Measurements from ENCODE around the gene FAM222B.
A peak's percentile ranks its signal among the peaks of the same experiment; 100 is the strongest.
"Not testable (repeated sequence)": the region's sequence is repeated elsewhere in the genome, so short reads cannot be mapped to it uniquely, and the experiment has no call there.

Gene FAM222B

GRCh38 chr17:28726627-28727491 lies 115.7 kb downstream of the FAM222B start:
- DNase-seq (ENCODE audit: low spot score): peak; percentile 96

GRCh38 chr17:28726226-28726626 lies 116.4 kb downstream of the FAM222B start, which contains the start of gene TLCD1:
Gene TLCD1 (minus strand): TSS chr17:28726233. CDS start chr17:28726097, 136 bp downstream.
- peak; percentile 67 for DNase-seq (ENCODE audit: low spot score)

GRCh38 chr17:28725660-28726225 lies 116.8 kb downstream of the FAM222B start:
- peak; percentile 83 for DNase-seq (ENCODE audit: low spot score)

DNA sequence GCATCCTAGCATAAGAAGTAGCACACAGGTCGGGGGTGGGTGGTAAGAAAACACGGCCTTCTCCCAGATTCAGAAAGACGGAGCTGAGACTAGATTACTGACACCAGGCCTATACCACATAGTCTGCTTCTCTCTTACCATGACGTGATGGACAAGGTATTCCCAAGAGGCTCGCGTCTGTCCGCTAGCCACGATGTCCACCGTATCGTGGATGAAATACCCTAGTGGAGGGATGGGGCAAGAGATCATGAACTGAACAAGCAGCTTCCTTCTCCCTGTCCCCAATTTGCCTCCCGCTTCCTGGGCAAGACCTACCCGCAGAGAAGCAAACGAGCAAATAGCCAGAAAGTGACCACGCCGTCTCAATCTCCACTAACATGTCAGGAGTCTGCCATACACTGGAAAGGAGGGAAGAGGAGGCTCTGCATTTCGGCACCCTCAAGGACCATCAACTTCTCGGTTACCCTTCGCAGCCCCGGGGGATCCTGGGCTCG lies 117.4 kb downstream of the FAM222B start:
- DNase-seq (ENCODE audit: low spot score): peak; percentile 79

GRCh38 chr17:28724500-28725165 lies 118.0 kb downstream of the FAM222B start:
- DNase-seq (ENCODE audit: low spot score): no peak

- DNase-seq (ENCODE audit: low spot score): not testable (repeated sequence)
Measured at GRCh38 chr17:28723836-28724499, 118.6 kb downstream of the FAM222B start.

GRCh38 chr17:28723159-28723835 lies 119.3 kb downstream of the FAM222B start:
- no peak for DNase-seq (ENCODE audit: low spot score)

GRCh38 chr17:28722417-28723158 lies 120.0 kb downstream of the FAM222B start:
- no peak for DNase-seq (ENCODE audit: low spot score)

- DNase-seq (ENCODE audit: low spot score): not testable (repeated sequence)
Measured at GRCh38 chr17:28720997-28721329, 121.6 kb downstream of the FAM222B start.

DNA sequence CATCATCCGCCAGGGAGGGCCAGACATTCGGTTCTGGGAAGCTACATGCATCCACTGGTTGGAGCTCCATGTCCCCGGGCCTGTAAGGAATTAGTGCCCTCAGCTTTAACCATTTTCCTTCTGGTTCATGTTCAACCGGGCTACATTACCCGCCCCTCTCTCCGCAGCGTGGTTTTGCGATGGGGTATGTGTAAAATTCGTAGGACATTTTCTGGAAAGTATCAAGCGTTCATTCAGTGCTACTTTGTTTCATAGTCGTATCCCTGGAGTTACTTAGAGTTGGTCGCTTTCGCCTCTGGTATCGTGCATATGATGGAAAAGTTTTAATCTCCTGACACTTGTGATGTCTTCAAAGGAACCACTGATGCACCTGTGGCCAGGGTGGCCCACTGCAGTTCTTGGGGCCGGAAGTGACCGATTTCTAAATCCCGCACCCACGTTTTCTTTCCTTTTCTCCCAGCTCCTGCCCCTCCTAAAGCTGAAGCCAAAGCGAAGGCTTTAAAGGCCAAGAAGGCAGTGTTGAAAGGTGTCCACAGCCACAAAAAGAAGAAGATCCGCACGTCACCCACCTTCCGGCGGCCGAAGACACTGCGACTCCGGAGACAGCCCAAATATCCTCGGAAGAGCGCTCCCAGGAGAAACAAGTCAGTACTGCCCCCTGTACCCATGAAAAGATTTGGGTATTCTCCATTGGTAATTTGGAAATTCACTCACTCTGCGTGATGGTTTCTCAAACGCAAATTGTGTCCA lies 122.2 kb downstream of the FAM222B start:
- peak; percentile 50 for DNase-seq (ENCODE audit: low spot score)

- DNase-seq (ENCODE audit: low spot score): no peak
Measured at GRCh38 chr17:28719021-28719433, 123.6 kb downstream of the FAM222B start.

DNA sequence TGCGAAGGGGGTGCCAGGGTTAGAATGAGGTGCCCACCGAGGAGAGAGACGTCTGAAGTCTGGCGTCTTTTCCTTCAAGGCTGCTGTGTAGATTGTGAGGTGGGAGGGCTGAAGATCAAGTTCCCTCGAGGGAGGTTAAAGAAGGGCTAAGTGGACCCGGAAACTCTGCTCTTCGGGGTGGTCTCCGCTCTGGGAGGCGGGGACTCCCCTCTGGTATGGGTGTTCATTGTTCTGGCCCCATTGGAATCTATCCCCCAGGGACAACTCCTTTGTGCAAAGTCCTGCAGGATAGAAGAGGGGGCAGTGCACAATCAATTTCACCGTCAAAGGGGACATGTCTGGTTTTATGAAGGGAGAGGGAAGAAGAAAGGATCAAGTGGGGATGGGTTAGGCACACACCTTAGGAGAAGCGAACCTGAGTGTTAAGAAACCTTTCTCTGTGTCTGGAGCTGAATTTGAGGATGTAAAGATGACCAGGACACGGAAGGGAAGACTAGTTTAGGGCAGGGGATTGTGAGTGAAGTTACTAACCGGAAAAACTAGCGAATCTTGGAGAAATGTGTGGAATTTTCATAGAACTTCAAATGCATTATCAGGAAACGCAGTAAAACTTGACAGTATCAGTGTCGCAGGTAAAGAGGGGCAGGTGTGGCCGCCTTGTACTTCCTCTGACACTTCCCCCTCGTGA lies 124.1 kb downstream of the FAM222B start:
- DNase-seq (ENCODE audit: low spot score): no peak

GRCh38 chr17:28717578-28718332 lies 124.8 kb downstream of the FAM222B start, which contains the start of gene RAB34:
Gene RAB34 (minus strand): TSS chr17:28717868. CDS start chr17:28717266, 602 bp downstream.
- no peak for DNase-seq (ENCODE audit: low spot score)

- no peak for DNase-seq (ENCODE audit: low spot score)
Measured at GRCh38 chr17:28716740-28717577, 125.6 kb downstream of the FAM222B start.

DNA sequence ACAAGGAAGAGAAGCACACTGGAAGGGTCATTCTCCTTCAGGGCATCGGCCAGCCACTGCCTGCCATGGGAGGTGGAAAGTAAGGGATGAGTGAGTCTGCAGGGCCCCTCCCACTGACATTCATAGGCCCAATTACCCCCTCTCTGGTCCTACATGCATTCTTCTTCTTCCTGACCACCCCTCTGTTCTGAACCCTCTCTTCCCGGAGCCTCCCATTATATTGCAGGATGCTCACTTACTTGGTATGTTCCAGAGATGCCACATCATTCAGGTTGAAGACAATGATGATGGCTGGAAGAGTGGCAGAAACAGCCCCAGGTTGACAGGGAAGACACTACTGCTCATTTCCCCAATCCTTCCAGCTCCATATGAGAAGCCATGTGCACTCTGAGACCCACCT lies 127.4 kb downstream of the FAM222B start:
- no peak for DNase-seq (ENCODE audit: low spot score)

DNA sequence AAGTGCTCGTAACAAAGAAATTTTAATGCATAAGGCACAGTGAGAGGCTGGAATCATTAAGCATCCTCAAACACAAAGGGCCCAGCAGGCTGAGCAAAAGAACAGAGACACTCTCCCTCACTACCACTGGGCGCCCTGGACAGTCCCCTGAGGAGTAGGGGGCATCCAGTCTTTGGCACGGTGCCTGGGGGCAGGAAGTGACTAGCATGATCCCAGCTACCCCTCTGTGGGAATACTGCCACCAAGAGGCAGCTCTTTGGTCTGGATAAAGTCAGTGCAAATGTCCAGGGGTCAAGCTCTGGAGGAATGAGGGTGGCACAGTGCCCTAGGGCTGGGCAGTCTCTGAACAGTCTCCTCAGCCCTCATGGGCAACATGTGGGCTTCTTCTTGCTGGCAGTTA lies 128.3 kb downstream of the FAM222B start:
- no peak for DNase-seq (ENCODE audit: low spot score)

GRCh38 chr17:28712705-28713415 lies 129.7 kb downstream of the FAM222B start:
- no peak for DNase-seq (ENCODE audit: low spot score)

All from SW480 (cell line).